Putamen (tissue), 1 donor: ENCODE data around the gene NRP1.

ENCODE experiments used
- DNase-seq: peaks from one replicate; pipeline ENCODE4 v3.0.0-alpha.2; 2016; ENCODE audit warnings: low spot score

Gene NRP1

DNA sequence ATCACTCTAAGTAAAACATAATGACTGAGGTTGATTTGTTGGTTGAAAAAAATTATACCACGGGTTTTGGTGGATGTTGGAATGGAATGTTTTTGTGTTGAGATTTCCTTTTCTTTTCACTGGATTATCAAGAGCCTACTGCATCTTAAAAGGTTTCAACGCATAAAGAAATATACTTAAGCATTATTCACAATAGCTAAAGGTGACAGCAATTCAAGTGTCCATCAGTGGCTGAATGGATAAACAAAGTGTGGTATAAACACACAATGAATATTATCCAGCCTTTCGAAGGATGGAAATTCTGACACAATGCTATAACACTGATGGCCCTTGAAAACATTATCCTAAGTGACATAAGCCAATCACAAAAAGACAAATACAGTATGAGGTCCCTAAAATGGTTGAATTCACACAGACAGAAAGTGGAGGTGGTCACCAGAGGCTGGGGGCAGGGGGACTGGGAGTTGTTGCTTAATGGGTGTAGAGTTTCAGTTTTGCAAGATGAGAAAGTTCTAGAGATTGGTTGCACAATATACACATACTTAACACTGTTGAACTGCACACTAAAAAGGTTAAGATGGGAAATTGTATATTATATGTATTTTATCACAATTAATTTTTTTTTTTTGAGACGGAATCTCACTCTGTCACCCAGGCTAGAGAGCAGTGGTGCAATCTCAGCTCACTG, 122.3 kb downstream of the NRP1 start:
- DNase-seq = no peak

DNA sequence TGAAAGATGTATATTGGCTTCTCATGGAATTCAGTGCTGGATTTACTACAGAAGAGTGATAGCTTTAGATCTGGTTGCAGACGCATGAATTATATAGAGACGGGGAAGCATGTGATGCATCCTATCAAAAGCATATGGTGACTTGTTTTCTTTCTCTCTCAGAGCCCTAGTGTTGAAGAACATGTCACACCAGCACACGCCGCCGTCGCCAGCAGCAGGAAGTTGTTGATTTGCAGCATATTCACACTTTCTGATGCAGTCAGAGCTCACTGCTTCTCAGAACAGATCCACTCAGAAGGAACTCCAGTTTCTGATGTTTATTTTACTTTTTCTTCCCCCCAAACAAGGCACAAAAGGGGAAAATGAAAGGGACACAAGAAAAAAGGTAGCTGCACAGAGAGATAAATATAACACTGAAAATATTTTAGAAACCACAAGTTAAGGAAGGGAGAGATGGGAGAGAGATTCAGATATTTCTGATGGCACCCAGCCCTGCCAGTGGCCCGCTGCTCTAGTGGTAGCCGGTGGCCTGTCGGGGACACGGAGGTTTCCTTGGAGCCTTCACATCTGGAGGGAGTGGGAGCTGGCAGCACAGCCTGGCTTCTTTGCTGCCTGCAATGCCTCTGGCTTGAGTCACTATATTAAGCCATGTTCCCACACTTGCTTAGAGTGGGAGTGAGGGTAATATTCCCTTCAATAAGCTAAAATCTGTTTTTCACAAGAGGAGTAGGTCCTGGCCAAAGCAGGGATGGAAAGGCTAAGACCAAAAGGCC, 123.2 kb downstream of the NRP1 start:
- DNase-seq = no peak

DNA sequence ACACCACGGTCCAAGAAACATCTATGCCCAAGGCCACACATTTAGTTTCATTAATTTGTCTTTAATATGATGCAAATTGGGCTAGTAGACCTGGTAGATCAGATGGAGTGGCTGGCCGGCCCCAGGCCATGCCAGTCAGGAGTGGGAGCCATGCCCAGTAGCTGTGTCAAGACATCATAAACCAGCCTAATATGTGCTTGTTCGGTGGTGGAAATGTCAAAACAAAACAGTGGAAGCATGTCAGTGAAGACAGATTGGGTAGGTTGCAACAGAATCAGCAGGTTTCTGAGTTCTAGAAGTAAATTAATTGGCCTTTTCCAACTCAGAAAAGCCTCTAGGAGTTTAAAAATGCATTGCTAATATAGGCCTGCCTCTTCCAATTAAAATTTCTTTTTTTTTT, 124.7 kb downstream of the NRP1 start:
- DNase-seq = no peak

DNA sequence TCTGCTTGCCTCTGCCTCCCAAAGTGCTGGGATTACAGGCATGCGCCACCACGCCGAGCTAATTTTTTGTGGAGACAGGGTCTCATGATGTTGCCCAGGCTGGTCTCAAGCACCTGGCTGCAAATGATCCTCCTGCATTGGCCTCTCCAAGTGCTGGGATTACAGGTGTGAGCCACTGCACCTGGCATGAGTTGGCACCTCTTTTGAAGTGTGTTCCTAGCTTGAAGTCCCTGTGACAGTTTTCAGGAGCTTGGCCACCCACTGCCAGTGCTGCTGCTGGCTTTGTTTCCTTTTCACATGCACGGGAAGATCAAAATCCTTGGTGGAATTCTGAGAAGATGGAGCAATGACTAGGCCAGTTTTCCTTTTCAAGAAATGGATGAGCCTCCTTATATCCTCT, 126.3 kb downstream of the NRP1 start:
- no peak for DNase-seq

DNA sequence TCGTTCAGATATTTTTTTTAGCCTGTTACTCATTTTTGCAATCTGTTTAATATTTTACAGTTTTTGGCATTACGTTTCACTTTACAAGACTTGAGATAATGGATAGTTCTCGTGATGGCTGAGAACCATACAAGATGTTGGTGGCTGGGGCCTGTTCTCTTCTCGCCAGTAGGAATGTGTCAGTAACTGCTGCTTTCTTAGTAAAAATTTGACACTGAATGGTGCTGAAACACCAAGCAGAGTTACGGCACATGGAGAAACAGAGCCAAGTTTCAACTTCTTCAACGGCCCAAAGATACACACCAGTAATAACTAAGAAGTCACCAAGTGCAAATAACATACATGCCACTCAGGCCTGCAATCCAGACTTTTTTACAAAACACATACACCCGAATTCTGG, 130.4 kb downstream of the NRP1 start:
- DNase-seq = no peak

GRCh38 chr10:33201971-33202370, 132.5 kb downstream of the NRP1 start:
- DNase-seq = no peak

DNA sequence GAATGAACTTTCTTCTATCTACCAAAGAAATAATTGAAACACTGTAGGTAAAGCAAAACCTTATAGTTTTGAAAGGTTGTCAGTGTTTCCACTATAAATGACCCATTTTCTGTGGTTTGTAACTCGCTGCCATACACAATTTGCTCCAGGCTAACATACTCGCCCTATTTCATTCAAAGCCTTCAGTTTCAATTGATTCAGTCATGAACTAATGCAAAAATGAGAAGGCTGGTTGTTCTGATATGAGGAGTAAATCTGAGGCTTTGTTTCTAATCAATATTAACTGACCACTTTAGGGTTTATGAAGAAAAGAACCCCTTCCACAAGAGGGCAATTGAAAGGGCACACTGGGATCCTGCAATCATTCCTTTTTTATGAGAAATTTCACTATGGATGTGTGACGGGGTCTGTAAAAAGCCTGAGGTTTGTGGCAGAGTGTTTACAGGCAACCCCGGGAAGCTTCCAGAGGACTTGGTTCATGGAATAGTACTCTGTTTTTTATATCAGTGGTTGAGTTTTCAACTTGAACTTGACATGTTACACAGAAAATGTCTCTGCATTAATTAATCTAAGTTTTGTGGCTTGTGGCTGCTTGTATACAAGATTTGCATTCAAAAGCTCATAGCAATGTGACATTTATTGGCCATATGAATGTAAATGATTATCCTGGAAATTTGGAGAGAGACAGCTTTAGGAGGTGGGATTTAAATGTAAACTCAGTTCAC, 133.2 kb downstream of the NRP1 start:
- DNase-seq = no peak

GRCh38 chr10:33199731-33200232, 134.7 kb downstream of the NRP1 start:
- DNase-seq = no peak

DNA sequence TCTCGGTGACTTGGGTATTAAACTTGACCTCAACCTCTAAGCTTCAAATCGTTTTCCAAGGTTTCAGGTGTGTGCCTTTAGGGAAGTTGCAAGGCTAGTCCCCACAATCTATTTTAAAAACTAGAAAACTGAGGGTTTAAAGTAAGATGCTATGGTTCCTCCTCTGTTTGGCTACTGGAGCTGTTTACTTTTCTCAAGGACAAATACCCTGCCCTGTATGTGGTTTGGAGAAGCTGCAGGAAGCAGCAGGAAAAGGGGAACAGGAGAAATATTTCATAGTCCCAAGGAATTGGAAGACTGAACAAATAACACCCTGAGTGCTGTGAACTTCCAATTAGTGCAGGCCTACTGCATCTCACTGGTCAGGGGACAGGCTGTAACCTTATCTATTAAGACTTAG, 135.9 kb downstream of the NRP1 start:
- DNase-seq = no peak

DNA sequence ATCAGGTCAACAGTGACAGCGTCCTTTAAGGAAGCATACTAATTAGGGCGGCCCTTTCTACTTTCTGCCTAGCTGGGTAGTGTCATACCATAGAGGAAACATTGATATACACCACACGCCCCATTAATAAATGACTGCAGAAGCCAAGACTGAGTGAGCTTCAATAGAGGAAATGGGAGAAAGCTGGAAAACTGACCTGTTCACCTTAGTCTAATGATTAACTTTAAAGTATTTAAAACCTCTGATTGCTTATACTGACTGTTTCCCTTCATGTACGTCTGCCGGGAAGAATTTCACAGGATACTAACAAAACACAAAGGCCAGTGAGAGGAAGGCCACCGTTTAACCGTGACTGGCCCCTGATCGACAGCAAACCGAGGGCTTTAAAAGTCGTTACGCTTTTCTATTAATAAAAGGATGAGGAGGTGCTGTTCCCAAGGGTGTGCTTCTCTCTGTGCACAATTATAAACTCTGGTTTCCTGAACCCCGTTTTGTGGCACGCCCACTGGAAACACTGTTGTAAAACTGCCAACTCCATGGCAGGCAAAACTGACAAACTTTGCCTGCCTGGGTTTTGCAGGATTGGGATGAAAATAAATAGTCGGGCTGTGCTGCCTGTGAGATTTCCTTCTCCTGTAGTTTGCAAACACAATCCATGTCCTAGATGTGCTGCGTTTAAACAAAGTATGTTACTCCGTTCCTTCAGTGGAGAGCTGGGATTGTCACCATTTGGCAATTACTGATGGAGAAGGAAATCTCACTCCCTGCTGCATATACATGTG, 137.6 kb downstream of the NRP1 start:
- no peak for DNase-seq

DNA sequence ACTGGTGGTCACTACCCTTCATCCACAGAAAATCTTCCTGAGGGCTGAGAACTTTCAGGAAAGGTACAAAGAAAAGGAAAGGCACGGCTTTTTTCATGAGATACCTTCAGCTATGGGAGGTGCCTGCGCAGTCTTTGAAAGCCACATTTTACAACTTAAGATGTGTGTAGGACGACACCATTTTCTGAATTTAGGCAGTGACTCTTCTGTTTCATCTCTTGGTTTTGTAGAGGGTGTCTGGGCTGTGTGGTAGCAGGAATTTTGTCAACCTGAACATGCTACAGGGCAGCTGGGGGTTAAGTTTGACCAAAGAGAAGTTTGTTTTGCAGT, 138.1 kb downstream of the NRP1 start:
- DNase-seq = no peak

DNA sequence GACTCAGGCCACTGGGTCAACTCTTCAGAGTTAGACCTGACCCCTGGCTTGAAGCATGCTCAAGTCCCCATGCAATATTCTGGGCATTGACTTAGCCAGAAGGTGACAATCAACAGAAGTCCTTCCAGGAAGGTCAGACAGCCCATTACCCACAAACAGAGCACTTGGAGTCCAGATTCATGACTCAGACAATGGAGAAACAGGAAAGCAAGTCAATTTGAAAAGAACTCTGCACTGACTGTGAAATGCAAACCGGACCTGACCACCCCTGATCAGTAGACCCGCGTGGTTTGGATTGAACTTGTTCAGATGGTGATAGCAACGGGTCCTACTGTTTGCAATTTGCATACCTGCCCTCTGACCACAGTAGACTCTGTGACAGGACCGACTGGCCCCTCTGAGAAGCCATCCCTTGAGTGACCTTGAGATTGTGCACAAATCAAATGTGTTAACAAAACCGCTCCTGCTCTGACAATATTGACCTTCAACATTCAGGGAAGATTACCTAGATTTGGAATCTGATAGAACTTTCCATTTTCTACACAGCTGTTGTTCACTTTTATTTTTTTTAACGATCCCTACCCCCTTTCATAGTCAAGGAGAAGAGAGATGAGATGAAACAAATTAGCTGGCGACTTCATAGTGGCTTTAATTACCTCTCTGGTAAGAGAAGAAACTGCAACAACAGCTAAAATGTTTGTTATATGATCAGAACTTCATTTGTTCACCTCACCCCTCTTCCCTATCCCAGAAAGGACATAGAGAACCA, 138.7 kb downstream of the NRP1 start:
- DNase-seq = no peak

DNA sequence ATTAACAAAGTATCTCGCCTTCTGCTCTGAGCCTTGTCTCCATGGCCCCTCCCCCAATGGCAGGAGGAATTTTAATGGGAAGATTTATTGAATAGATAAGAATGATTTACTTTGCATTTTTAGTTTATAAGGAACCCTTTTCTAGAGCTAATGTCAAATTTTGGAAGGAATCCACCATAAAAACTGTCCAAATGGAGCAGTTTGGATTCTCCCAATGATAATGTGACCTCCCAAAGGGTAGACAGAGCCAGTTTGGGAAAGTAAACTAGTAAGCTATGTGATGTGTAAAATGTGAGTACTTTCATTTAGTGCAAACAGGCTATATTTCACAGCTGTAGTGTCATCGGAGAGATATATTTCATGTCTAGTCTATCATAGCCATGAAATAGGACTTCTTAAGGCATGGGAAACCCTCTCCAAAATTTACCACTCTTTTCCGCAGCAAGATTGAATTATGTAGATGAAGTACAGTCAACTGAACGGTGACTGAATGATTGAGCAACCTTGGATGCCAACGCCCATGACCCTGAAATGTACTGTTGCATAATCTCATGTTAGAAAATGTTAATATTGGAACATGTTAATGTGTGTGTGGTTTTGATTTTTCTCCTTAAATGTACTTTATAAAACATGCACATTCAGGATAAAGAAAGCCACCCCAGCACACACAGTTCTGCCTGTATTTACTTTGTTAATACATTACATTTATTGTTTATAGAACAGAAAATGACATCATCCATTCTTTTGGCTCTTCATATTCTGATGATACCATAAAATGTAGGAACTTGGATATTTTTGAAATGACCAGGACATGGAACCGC, 140.6 kb downstream of the NRP1 start:
- DNase-seq = no peak

DNA sequence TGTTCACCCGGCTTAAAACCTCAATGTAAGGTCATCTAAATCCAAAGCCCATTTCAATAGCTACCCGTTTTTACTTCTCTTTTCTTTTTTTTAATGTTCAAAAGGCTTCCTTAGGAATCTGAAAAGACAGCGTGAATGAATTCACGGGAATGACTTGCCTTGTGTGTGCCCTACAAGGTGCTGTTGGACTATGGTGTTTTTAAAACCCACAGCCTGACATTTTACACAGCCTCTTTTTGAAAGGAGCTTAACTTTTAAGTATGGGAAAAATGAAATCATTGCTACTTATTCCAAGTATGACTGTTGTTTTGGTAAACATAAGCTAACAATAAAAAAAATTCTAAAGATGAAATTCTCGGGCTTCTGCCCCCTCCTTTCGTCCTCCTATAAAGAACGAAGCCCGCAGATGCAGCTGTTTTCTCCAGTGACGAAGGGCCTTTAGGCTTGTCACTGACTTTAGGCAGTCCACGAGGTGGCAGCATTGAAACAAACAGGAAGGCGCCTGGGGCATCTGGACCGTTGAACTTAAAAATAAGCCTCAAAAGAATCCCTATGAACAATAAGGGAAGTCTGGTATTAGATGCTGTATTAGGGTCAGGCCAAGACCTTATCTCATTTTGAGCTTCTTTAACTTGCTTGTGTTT, 141.3 kb downstream of the NRP1 start:
- DNase-seq = peak; percentile 37

- DNase-seq = no peak
Measured at GRCh38 chr10:33192190-33192589, 142.3 kb downstream of the NRP1 start.

GRCh38 chr10:33190406-33190805, 144.1 kb downstream of the NRP1 start:
- DNase-seq = no peak

DNA sequence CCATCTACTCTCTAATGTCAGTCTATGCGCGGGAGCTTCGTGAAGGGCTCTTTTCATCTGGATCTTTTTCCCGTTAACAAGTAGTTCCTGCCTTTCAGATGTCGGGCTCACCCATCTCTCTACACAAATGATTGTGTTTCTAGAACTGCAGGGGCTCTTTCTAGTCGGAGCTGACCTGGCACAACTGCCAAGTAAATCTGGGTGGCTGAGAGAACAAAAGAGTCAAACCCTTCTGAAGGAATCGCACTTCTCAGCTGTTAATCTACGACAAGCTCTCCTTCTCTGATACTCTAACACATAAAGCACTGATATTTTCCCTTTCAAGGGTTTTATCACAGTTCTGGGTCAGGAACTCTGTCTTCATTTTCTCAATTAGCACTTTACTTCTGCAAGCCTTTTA, 144.7 kb downstream of the NRP1 start:
- DNase-seq = no peak

GRCh38 chr10:33189363-33189762, 145.1 kb downstream of the NRP1 start:
- no peak for DNase-seq

DNA sequence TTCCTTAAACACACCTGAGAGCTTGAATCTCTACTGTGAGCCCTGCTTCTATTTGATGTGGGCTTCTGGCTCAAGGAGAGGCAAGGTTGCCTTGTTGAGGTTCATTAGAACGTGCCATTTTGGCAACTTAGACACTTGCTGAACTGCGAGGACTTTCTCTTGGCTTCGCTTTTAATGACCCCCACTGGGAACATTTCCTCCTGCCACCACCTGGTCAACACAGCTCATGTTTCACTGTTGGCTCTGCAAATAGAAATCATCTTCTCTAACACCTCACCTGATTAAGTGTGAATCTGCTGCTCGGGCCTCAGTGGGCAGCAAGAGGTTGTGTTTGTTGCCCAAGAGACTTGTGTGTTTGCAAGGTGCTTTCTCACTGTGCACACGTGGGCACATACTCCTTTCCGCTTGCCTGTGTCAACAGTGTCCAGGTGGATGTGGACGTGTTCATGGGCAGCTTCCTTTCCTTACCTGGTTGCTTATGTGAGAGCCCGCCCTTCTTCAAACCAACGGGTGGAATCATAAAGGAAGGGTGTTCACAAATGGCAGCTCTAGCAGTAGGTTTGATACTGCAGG, 147.0 kb downstream of the NRP1 start:
- DNase-seq = no peak

GRCh38 chr10:33186150-33186549, 148.3 kb downstream of the NRP1 start:
- no peak for DNase-seq
